PC-3 (cell line): ENCODE results near the gene CELF2. TPM values are rescaled to one million over a fixed set of nuclear protein-coding genes. Genes with fewer than 3 reads are reported as not detected.

Source experiments
- ATAC-seq: fragments of 200-7000 bp; cut with Tn5 transposase; 2 replicates; pipeline ENCODE4 v1.9.1; 2020; ENCODE audit warnings: mild to moderate bottlenecking, moderate library complexity
- BruUV-seq: library from RNA; stranded (reverse); fragments of 400-500 nt; replicated peaks from 2 replicates; lab custom pipeline; 2021; lab: Mats Ljungman, UMichigan
- CTCF ChIA-PET: fragments of 300-600 bp; sonication (Branson Sonifier 250); formaldehyde crosslinking; loops from one replicate; lab custom pipeline; 2022; ENCODE audit warnings: antibody characterized with exemption; lab: Charles Lee
- POLR2A ChIA-PET: fragments of 300-600 bp; sonication (Branson Sonifier 250); formaldehyde crosslinking; loops from one replicate; lab custom pipeline; 2022; ENCODE audit warnings: antibody characterized with exemption; ENCODE audit not compliant: unreplicated experiment; lab: Charles Lee
- DNase-seq: peaks from one replicate; pipeline ENCODE4 v3.0.0-alpha.2; 2015
- H2AFZ ChIP-seq: fragments of 300-600 bp; sonication (generic); 2 replicates; pipeline ENCODE4 v1.6.0; 2016; ENCODE audit warnings: antibody characterized with exemption, low read length
- H3F3A ChIP-seq: fragments of 300-600 bp; sonication (generic); one replicate; pipeline ENCODE4 v1.6.0; 2017; ENCODE audit warnings: antibody characterized with exemption, low read length, control low read depth, mild to moderate bottlenecking; ENCODE audit not compliant: unreplicated experiment
- H3K27ac ChIP-seq: fragments of 300-600 bp; sonication (generic); 2 replicates; pipeline ENCODE4 v1.5.1; 2016; ENCODE audit warnings: mild to moderate bottlenecking, low read length
- H3K27me3 ChIP-seq: fragments of 300-600 bp; sonication (generic); 2 replicates; pipeline ENCODE4 v1.6.1; 2016; ENCODE audit warnings: low read length, mixed read lengths
- H3K36me3 ChIP-seq: fragments of 300-600 bp; sonication (generic); 2 replicates; pipeline ENCODE4 v1.6.1; 2016; ENCODE audit warnings: low read depth, mixed run types, low read length, mixed read lengths
- H3K4me1 ChIP-seq: fragments of 300-600 bp; sonication (generic); 2 replicates; pipeline ENCODE4 v1.5.1; 2016; ENCODE audit warnings: low read length; ENCODE audit not compliant: insufficient read depth
- H3K4me2 ChIP-seq: fragments of 300-600 bp; sonication (generic); 2 replicates; pipeline ENCODE4 v1.6.0; 2016; ENCODE audit warnings: low read length
- H3K4me3 ChIP-seq: fragments of 300-600 bp; sonication (generic); 2 replicates; pipeline ENCODE4 v1.5.1; 2016; ENCODE audit warnings: mild to moderate bottlenecking, low read length, mixed read lengths
- H3K79me2 ChIP-seq: fragments of 300-600 bp; sonication (generic); 2 replicates; pipeline ENCODE4 v1.6.1; 2017; ENCODE audit warnings: low read length, mixed read lengths
- H3K9ac ChIP-seq: fragments of 300-600 bp; sonication (generic); 2 replicates; pipeline ENCODE4 v1.6.0; 2016; ENCODE audit warnings: mild to moderate bottlenecking, low read length
- H3K9me2 ChIP-seq: fragments of 300-600 bp; sonication (generic); replicated peaks from 2 replicates; pipeline ENCODE4 v1.6.1; 2016; ENCODE audit warnings: mixed run types, low read length, mixed read lengths
- H3K9me3 ChIP-seq: fragments of 300-600 bp; sonication (generic); 2 replicates; pipeline ENCODE4 v1.6.1; 2016; ENCODE audit warnings: low read length, mixed read lengths
- H4K20me1 ChIP-seq: fragments of 300-600 bp; sonication (generic); 2 replicates; pipeline ENCODE4 v1.6.1; 2016; ENCODE audit warnings: low read length, mixed read lengths
- EZH2 ChIP-seq: fragments of 300-600 bp; sonication (generic); IDR thresholded peaks from one replicate; pipeline ENCODE4 v1.6.1; 2017; ENCODE audit warnings: antibody characterized with exemption, mild to moderate bottlenecking, low read length; ENCODE audit not compliant: unreplicated experiment
- EZH2phosphoT487 ChIP-seq: fragments of 300-600 bp; sonication (generic); IDR thresholded peaks from 2 replicates; pipeline ENCODE4 v1.6.1; 2018; ENCODE audit warnings: mild to moderate bottlenecking, antibody characterized with exemption, low read length, borderline replicate concordance
- intact Hi-C: fragments of 100-400 bp; cut with micrococcal nuclease; formaldehyde crosslinking; loops from 2 replicates; pipeline ENCODE4 v1.9.0; 2023
- total RNA-seq: library from RNA; depleted of rRNA; stranded (reverse); fragments of >200 nt; gene quantifications from 2 replicates; pipeline ENCODE4 v1.2.3, GENCODE V29; 2014
- TF ChIP-seq, protein P1 (sequence below): fragments of 300-600 bp; sonication (generic); conservative IDR thresholded peaks from 2 replicates; pipeline ENCODE4 v1.5.1; 2017; ENCODE audit warnings: antibody characterized with exemption, low read depth, mild to moderate bottlenecking, low read length

Gene CELF2
- total RNA-seq, 1 experiment from 2014 or later = not detected

GRCh38 chr10:11140963-11141362 lies 123.3 kb downstream of the CELF2 start:
- H3K4me2 ChIP-seq = no peak overlapping the region
- no peaks in the 10 kb centered on the region for H3K9me3 ChIP-seq
- H3K27ac ChIP-seq = no peak overlapping the region
- POLR2A ChIA-PET = no interaction called here
- ATAC-seq (no peak), DNase-seq (no peak)
- TF ChIP-seq EZH2 (no peak), EZH2phosphoT487 (no peak)
- TF ChIP-seq, protein P1, sequence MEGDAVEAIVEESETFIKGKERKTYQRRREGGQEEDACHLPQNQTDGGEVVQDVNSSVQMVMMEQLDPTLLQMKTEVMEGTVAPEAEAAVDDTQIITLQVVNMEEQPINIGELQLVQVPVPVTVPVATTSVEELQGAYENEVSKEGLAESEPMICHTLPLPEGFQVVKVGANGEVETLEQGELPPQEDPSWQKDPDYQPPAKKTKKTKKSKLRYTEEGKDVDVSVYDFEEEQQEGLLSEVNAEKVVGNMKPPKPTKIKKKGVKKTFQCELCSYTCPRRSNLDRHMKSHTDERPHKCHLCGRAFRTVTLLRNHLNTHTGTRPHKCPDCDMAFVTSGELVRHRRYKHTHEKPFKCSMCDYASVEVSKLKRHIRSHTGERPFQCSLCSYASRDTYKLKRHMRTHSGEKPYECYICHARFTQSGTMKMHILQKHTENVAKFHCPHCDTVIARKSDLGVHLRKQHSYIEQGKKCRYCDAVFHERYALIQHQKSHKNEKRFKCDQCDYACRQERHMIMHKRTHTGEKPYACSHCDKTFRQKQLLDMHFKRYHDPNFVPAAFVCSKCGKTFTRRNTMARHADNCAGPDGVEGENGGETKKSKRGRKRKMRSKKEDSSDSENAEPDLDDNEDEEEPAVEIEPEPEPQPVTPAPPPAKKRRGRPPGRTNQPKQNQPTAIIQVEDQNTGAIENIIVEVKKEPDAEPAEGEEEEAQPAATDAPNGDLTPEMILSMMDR = no peak
- H3K36me3 ChIP-seq = no peaks in the 10 kb centered on the region
- intact Hi-C loops = no loop called here
- H3K9ac ChIP-seq = no peak overlapping the region
- no peaks in the 10 kb centered on the region for H3K4me1 ChIP-seq
- H3F3A ChIP-seq = no peaks in the 10 kb centered on the region
- H3K27me3 ChIP-seq = no peaks in the 10 kb centered on the region
- no peaks in the 10 kb centered on the region for H3K79me2 ChIP-seq
- H4K20me1 ChIP-seq = no peaks in the 10 kb centered on the region
- no peak overlapping the region for H3K4me3 ChIP-seq
- no peaks in the 10 kb centered on the region for H3K9me2 ChIP-seq
- no TSS peak for BruUV-seq
- CTCF ChIA-PET = no interaction called here
- H2AFZ ChIP-seq = no peak overlapping the region

- no peak for ATAC-seq
Observed at GRCh38 chr10:11141571-11142091, 124.0 kb downstream of the CELF2 start.

GRCh38 chr10:11142777-11143176 lies 125.1 kb downstream of the CELF2 start:
- ATAC-seq = no peak

More at GRCh38 chr10:11141571-11142091, 124.0 kb downstream of the CELF2 start:
- no peaks in the 10 kb centered on the region for H3K79me2 ChIP-seq
- H3K4me1 ChIP-seq = no peaks in the 10 kb centered on the region
- H3K9me3 ChIP-seq = no peaks in the 10 kb centered on the region
- TF ChIP-seq, protein P1 = no peak
- TF ChIP-seq EZH2 = no peak
- TF ChIP-seq EZH2phosphoT487 = no peak
- H3K27me3 ChIP-seq = no peaks in the 10 kb centered on the region
- H3K9me2 ChIP-seq = no peaks in the 10 kb centered on the region
- intact Hi-C loops = no loop called here
- H3K4me3 ChIP-seq = no peak overlapping the region
- no peak overlapping the region for H3K4me2 ChIP-seq
- H2AFZ ChIP-seq = no peak overlapping the region
- ChIA-PET POLR2A (no interaction called here), CTCF (no interaction called here)
- BruUV-seq = no TSS peak
- H4K20me1 ChIP-seq = no peaks in the 10 kb centered on the region
- no peaks in the 10 kb centered on the region for H3F3A ChIP-seq
- H3K36me3 ChIP-seq = no peaks in the 10 kb centered on the region
- no peak for DNase-seq
- no peak overlapping the region for H3K9ac ChIP-seq
- no peak overlapping the region for H3K27ac ChIP-seq

More at GRCh38 chr10:11142777-11143176, 125.1 kb downstream of the CELF2 start:
- no peaks in the 10 kb centered on the region for H3K9me2 ChIP-seq
- no peak overlapping the region for H3K27ac ChIP-seq
- intact Hi-C loops = no loop called here
- no peak for DNase-seq
- no peaks in the 10 kb centered on the region for H3K36me3 ChIP-seq
- ChIA-PET POLR2A (no interaction called here), CTCF (no interaction called here)
- H4K20me1 ChIP-seq = no peaks in the 10 kb centered on the region
- H3K4me1 ChIP-seq = no peaks in the 10 kb centered on the region
- no peak overlapping the region for H3K4me3 ChIP-seq
- no peaks in the 10 kb centered on the region for H3F3A ChIP-seq
- no TSS peak for BruUV-seq
- no peaks in the 10 kb centered on the region for H3K27me3 ChIP-seq
- no peak overlapping the region for H3K9ac ChIP-seq
- no peak overlapping the region for H2AFZ ChIP-seq
- H3K4me2 ChIP-seq = no peak overlapping the region
- TF ChIP-seq, protein P1 = no peak
- TF ChIP-seq EZH2 = no peak
- TF ChIP-seq EZH2phosphoT487 = no peak
- H3K79me2 ChIP-seq = no peaks in the 10 kb centered on the region
- no peaks in the 10 kb centered on the region for H3K9me3 ChIP-seq
